K562 (cell line): ENCODE data around the gene UPF2.

Experiments used
- CHD1 ChIP-seq: fragments of 200-600 bp; sonication (generic); IDR thresholded peaks from one replicate; pipeline ENCODE4 v1.6.1; 2012; ENCODE audit warnings: mild to moderate bottlenecking, moderate library complexity, low read length, inconsistent platforms
- FOS ChIP-seq: IDR thresholded peaks from 3 replicates; pipeline ENCODE4 v1.6.1; 2011; ENCODE audit not compliant: insufficient read length; ENCODE audit errors: extremely low read depth
- JUN ChIP-seq, 2 experiments: sonication (generic) in 1 of 2; formaldehyde crosslinking in 1 of 2; IDR thresholded peaks; 2 replicates each; pipeline versions ENCODE4 v1.6.1 to v1.8.0; 2012 to 2022; ENCODE audit warnings: borderline replicate concordance in 2 of 2, mild to moderate bottlenecking in 2 of 2, improper control_type of control experiment in 1 of 2, low read depth in 1 of 2, low read length in 1 of 2, missing genetic modification reagents in 1 of 2
- POLR2A ChIP-seq: fragments of 450-650 bp; conservative IDR thresholded peaks from 2 replicates; pipeline ENCODE4 v1.6.1; 2016
- SREBF2 ChIP-seq: sonication (generic); formaldehyde crosslinking; IDR thresholded peaks from 2 replicates; pipeline ENCODE4 v1.4.0; 2020; ENCODE audit warnings: mild to moderate bottlenecking, missing genetic modification reagents
- ZNF146 ChIP-seq: IDR thresholded peaks from one replicate; pipeline ENCODE4 v1.6.1; 2018; ENCODE audit warnings: missing compliant biosample characterization; ENCODE audit not compliant: unreplicated experiment
- ZNF407 ChIP-seq: fragments of 450-650 bp; IDR thresholded peaks from 2 replicates; pipeline ENCODE4 v1.6.1; 2016; ENCODE audit warnings: low read depth
- TF ChIP-seq, protein P1 (sequence below), 3 experiments: IDR thresholded peaks in 2 of 3; conservative IDR thresholded peaks in 1 of 3; 2 replicates each; pipeline ENCODE4 v1.5.1; 2011 to 2012; ENCODE audit warnings: low read length in 3 of 3, mild to moderate bottlenecking in 3 of 3, control low read depth in 2 of 3, improper control_type of control experiment in 1 of 3, inconsistent platforms in 1 of 3, low read depth in 1 of 3, mixed read lengths in 1 of 3, moderate library complexity in 1 of 3; ENCODE audit not compliant: insufficient read depth in 2 of 3

DNA sequence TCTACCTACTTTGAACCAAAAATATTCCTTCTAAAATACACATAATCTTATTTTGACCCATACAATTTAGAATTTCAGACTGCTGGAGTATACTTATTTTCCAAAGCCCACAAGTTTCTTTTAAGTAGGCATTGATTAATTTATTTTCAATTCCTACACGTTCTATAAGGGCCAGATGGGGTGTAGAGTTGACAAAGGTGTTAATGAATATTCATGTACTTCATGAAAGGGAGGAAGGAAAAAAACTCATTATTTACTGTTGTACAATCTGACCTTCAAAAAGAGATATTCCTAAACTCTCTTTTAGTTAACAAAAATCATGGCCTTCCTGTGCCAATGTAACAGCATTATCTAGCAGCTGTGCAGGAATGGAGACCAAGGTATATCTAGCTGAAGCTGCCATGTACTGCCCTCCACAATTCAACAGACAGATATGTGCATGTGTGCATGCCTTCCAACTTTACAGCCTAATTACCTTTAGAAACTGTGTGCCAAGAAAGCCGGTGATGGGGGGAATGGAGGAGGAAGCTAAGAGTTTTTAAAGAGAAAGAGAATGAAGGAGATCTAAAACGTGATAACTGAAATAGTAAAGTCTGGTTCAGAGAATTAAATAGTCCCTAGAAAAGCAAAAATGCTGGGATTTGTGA lies 108.9 kb downstream of the UPF2 start:
- TF ChIP-seq POLR2A (no peak), ZNF146 (CRISPR knock-in tag) (no peak), FOS (no peak), ZNF407 (no peak), SREBF2 (CRISPR knock-in tag) (no peak), CHD1 (no peak), JUN (IDR thresholded peaks at IDR 0.05; ENCODE audit: borderline replicate concordance, low read depth, low read length) (no peak), JUN (CRISPR knock-in tag; IDR thresholded peaks at IDR 0.05; ENCODE audit: borderline replicate concordance) (no peak)
- TF ChIP-seq, protein P1, sequence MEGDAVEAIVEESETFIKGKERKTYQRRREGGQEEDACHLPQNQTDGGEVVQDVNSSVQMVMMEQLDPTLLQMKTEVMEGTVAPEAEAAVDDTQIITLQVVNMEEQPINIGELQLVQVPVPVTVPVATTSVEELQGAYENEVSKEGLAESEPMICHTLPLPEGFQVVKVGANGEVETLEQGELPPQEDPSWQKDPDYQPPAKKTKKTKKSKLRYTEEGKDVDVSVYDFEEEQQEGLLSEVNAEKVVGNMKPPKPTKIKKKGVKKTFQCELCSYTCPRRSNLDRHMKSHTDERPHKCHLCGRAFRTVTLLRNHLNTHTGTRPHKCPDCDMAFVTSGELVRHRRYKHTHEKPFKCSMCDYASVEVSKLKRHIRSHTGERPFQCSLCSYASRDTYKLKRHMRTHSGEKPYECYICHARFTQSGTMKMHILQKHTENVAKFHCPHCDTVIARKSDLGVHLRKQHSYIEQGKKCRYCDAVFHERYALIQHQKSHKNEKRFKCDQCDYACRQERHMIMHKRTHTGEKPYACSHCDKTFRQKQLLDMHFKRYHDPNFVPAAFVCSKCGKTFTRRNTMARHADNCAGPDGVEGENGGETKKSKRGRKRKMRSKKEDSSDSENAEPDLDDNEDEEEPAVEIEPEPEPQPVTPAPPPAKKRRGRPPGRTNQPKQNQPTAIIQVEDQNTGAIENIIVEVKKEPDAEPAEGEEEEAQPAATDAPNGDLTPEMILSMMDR (IDR thresholded peaks at IDR 0.05 in 2 of 3, conservative IDR thresholded peaks at IDR 0.05 in 1 of 3; ENCODE audit: insufficient read depth in 2 of 3, low read depth in 1 of 3, low read length in 3 of 3) = no peak
